HEK293 (cell line): Measurements from ENCODE around the gene FMO2.

ENCODE experiments used
- CTCF ChIA-PET: fragments of 350-600 bp; formaldehyde crosslinking; extraction: SDS; loops from one replicate; lab custom pipeline; 2021; ENCODE audit warnings: antibody characterized with exemption; lab: Yijun Ruan, JAX
- POLR2A ChIA-PET: fragments of 300-600 bp; formaldehyde crosslinking; extraction: SDS; loops from one replicate; lab custom pipeline; 2020; ENCODE audit warnings: antibody characterized with exemption, inconsistent platforms; lab: Yijun Ruan, JAX
- H3K27ac ChIP-seq: fragments of 200-500 bp; sonication (Bioruptor generic); 2 replicates; pipeline ENCODE4 v1.5.1; 2014; ENCODE audit warnings: low read depth, low read length, control low read depth, inconsistent platforms; ENCODE audit errors: extremely low read depth
- H3K36me3 ChIP-seq, 2 experiments: fragments of 200-500 bp in 1 of 2; sonication (Bioruptor generic) in 1 of 2; 1 replicate in 1 of 2; 2 replicates in 1 of 2; pipeline ENCODE4 v1.5.1; 2014 to 2017; ENCODE audit warnings: inconsistent platforms in 2 of 2, low read length in 2 of 2; ENCODE audit not compliant: control insufficient read depth in 2 of 2, insufficient read depth in 1 of 2
- H3K4me1 ChIP-seq: fragments of 200-500 bp; sonication (Bioruptor generic); 2 replicates; pipeline ENCODE4 v1.5.1; 2014; ENCODE audit warnings: mild to moderate bottlenecking, low read length, inconsistent platforms; ENCODE audit not compliant: control insufficient read depth, insufficient read depth
- H3K4me3 ChIP-seq: 2 replicates; pipeline ENCODE4 v1.5.1; 2011; ENCODE audit warnings: low read depth, mild to moderate bottlenecking, control low read depth, low read length, moderate library complexity
- H3K9me3 ChIP-seq: fragments of 200-500 bp; sonication (Bioruptor generic); 2 replicates; pipeline ENCODE4 v1.5.1; 2014; ENCODE audit warnings: low read depth, low read length, inconsistent platforms; ENCODE audit not compliant: control insufficient read depth, insufficient read depth
- BCL11B ChIP-seq: fragments of 450-650 bp; formaldehyde crosslinking; IDR thresholded peaks from 2 replicates; pipeline ENCODE4 v1.5.1; 2016; ENCODE audit warnings: low read depth, missing biosample characterization, missing genetic modification characterization
- BCL6B ChIP-seq: fragments of 450-650 bp; formaldehyde crosslinking; IDR thresholded peaks from 2 replicates; pipeline ENCODE4 v1.5.1; 2017; ENCODE audit warnings: missing biosample characterization, missing genetic modification characterization
- KLF1 ChIP-seq: fragments of 450-650 bp; formaldehyde crosslinking; IDR thresholded peaks from 2 replicates; pipeline ENCODE4 v1.5.1; 2016; ENCODE audit warnings: missing biosample characterization, missing genetic modification characterization
- KLF17 ChIP-seq: fragments of 450-650 bp; formaldehyde crosslinking; IDR thresholded peaks from 2 replicates; pipeline ENCODE4 v1.5.1; 2016; ENCODE audit warnings: missing biosample characterization, missing genetic modification characterization
- PATZ1 ChIP-seq: fragments of 450-650 bp; formaldehyde crosslinking; IDR thresholded peaks from 2 replicates; pipeline ENCODE4 v1.5.1; 2016; ENCODE audit warnings: missing biosample characterization, missing genetic modification characterization
- ZBTB49 ChIP-seq: fragments of 450-650 bp; formaldehyde crosslinking; IDR thresholded peaks from 2 replicates; pipeline ENCODE4 v1.5.1; 2016; ENCODE audit warnings: missing biosample characterization, missing genetic modification characterization, low read depth
- ZEB2 ChIP-seq: fragments of 450-650 bp; formaldehyde crosslinking; IDR thresholded peaks from 2 replicates; pipeline ENCODE4 v1.5.1; 2016; ENCODE audit warnings: missing biosample characterization, missing genetic modification characterization
- ZNF175 ChIP-seq: fragments of 450-650 bp; formaldehyde crosslinking; IDR thresholded peaks from 2 replicates; pipeline ENCODE4 v1.5.1; 2016; ENCODE audit warnings: missing biosample characterization, missing genetic modification characterization
- ZNF23 ChIP-seq: fragments of 450-650 bp; formaldehyde crosslinking; IDR thresholded peaks from 2 replicates; pipeline ENCODE4 v1.5.1; 2016; ENCODE audit warnings: missing biosample characterization, missing genetic modification characterization, borderline replicate concordance
- ZNF350 ChIP-seq: fragments of 450-650 bp; formaldehyde crosslinking; IDR thresholded peaks from 2 replicates; pipeline ENCODE4 v1.5.0; 2017; ENCODE audit warnings: missing biosample characterization, mild to moderate bottlenecking, missing genetic modification characterization
- ZNF423 ChIP-seq: fragments of 450-650 bp; formaldehyde crosslinking; IDR thresholded peaks from 2 replicates; pipeline ENCODE4 v1.5.1; 2016; ENCODE audit warnings: missing biosample characterization, missing genetic modification characterization
- ZNF514 ChIP-seq: fragments of 450-650 bp; formaldehyde crosslinking; IDR thresholded peaks from 2 replicates; pipeline ENCODE4 v1.5.1; 2016; ENCODE audit warnings: missing biosample characterization, missing genetic modification characterization
- ZNF521 ChIP-seq: fragments of 450-650 bp; formaldehyde crosslinking; IDR thresholded peaks from 2 replicates; pipeline ENCODE4 v1.5.1; 2017; ENCODE audit warnings: missing biosample characterization, mild to moderate bottlenecking, missing genetic modification characterization
- ZNF626 ChIP-seq: fragments of 450-650 bp; sonication (Bioruptor Pico); formaldehyde crosslinking; IDR thresholded peaks from 2 replicates; pipeline ENCODE4 v1.5.1; 2018; ENCODE audit warnings: missing biosample characterization, missing genetic modification characterization, inconsistent platforms
- ZNF791 ChIP-seq: fragments of 450-650 bp; formaldehyde crosslinking; IDR thresholded peaks from 2 replicates; pipeline ENCODE4 v1.5.1; 2016; ENCODE audit warnings: missing biosample characterization, missing genetic modification characterization
- ZSCAN30 ChIP-seq: fragments of 450-650 bp; IDR thresholded peaks from 2 replicates; pipeline ENCODE4 v1.5.1; 2018; ENCODE audit warnings: missing biosample characterization, mild to moderate bottlenecking, missing genetic modification characterization, moderate library complexity

Gene FMO2

GRCh38 chr1:171219346-171220080, 34.4 kb downstream of the FMO2 start:
- CTCF ChIA-PET: no interaction called here

GRCh38 chr1:171220081-171220420, 35.0 kb downstream of the FMO2 start:
- H3K4me1 ChIP-seq: no peaks in the 10 kb centered on the region
- no peaks in the 10 kb centered on the region for H3K36me3 ChIP-seq
- no peak overlapping the region for H3K27ac ChIP-seq
- no peaks in the 10 kb centered on the region for H3K9me3 ChIP-seq
- ChIA-PET POLR2A (no interaction called here), CTCF (no interaction called here)
- H3K4me3 ChIP-seq: no peak overlapping the region
- TF ChIP-seq ZNF175 (tag by site-specific recombination): no peak
- no peak for TF ChIP-seq KLF1 (tag by site-specific recombination)
- TF ChIP-seq ZNF521 (tag by site-specific recombination): no peak
- TF ChIP-seq ZNF514: no peak
- TF ChIP-seq KLF17 (tag by site-specific recombination): no peak
- TF ChIP-seq PATZ1 (tag by site-specific recombination): no peak
- TF ChIP-seq BCL6B (tag by site-specific recombination): no peak
- TF ChIP-seq ZNF23 (tag by site-specific recombination): no peak
- TF ChIP-seq ZNF350 (tag by site-specific recombination): no peak
- no peak for TF ChIP-seq ZNF626 (tag by site-specific recombination)
- no peak for TF ChIP-seq ZBTB49 (tag by site-specific recombination)
- no peak for TF ChIP-seq BCL11B (tag by site-specific recombination)
- no peak for TF ChIP-seq ZEB2 (tag by site-specific recombination)
- no peak for TF ChIP-seq ZNF791 (tag by site-specific recombination)
- no peak for TF ChIP-seq ZSCAN30

More at GRCh38 chr1:171219346-171220080, 34.4 kb downstream of the FMO2 start:
- Histone ChIP-seq H3K9me3 (no peaks in the 10 kb centered on the region), H3K27ac (no peak overlapping the region), H3K36me3 (no peaks in the 10 kb centered on the region), H3K4me3 (no peak overlapping the region), H3K4me1 (no peaks in the 10 kb centered on the region)
- POLR2A ChIA-PET: no interaction called here
- TF ChIP-seq ZNF23 (tag by site-specific recombination) (no peak), ZNF423 (tag by site-specific recombination) (no peak)
